ENCODE data around the gene PCOLCE2.

Gene PCOLCE2

DNA sequence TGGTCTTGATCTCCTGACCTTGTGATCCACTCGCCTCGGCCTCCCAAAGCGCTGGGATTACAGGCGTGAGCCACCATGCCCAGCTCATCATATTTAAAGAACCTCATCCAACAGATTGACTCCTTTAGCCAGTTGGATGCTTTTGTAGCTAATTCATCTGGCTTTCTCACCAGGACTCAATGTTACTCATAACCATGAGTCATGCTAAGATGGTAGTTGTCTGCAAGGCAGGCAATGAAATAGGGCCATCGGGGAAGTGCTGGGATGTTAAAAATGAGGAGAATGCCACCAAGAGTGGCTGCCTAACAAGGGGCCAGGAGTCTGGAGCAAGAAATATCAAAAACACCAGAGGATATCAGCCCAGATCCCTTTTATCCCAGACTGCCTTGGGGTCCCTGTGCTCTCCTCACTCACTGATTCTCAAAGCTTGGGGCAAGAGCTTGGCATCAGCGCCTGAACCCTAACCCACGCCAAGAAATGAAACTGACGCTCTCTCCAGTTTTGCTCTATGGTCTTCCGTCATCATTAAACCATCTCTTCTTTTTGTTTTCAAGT lies 7.4 kb upstream of the PCOLCE2 start:
- H2AFZ ChIP-seq (ENCODE audit: low read length) = no peak overlapping the region
- no peak overlapping the region for H3K23ac ChIP-seq (ENCODE audit: low read depth, low read length, poor library complexity)
- no peak overlapping the region for H2BK120ac ChIP-seq (ENCODE audit: low read depth, low read length)
- H3K79me1 ChIP-seq (ENCODE audit: low read depth, low read length) = peaks cover 2% of the 10 kb centered on the region
- no peak overlapping the region for H4K91ac ChIP-seq (ENCODE audit: low read depth, low read length, poor library complexity)
- H2BK5ac ChIP-seq (ENCODE audit: low read length) = no peak overlapping the region
- H2BK12ac ChIP-seq (ENCODE audit: low read length) = no peak overlapping the region
- no peak overlapping the region for H3K27ac ChIP-seq (replicated peaks; ENCODE audit: low read length)
- no peaks in the 10 kb centered on the region for H3K36me3 ChIP-seq (replicated peaks in 1 of 2; ENCODE audit: control insufficient read depth in 2 of 2, insufficient read depth in 2 of 2, low read length in 2 of 2)
- H3K4me2 ChIP-seq (ENCODE audit: insufficient read depth, low read length, poor library complexity, severe bottlenecking) = no peak overlapping the region
- H3K9ac ChIP-seq (ENCODE audit: low read depth, low read length, poor library complexity) = no peak overlapping the region
- no peak overlapping the region for H3K4ac ChIP-seq (ENCODE audit: low read length)
- H3K18ac ChIP-seq (ENCODE audit: low read length) = no peak overlapping the region
- H3K4me1 ChIP-seq (ENCODE audit: control insufficient read depth in 2 of 2, insufficient read depth in 1 of 2, low read depth in 1 of 2, low read length in 2 of 2) = no peaks in the 10 kb centered on the region
- no CpG with 5 or more reads among the region's 9 CpGs for WGBS, 2 donors (ENCODE audit: extremely low coverage in 2 of 2, insufficient read length in 2 of 2, insufficient replicate concordance in 1 of 2)
- H2BK15ac ChIP-seq (ENCODE audit: low read length) = no peak overlapping the region
- H3K14ac ChIP-seq (ENCODE audit: low read length) = no peak overlapping the region
- H4K8ac ChIP-seq (ENCODE audit: low read depth, low read length) = no peak overlapping the region
- peaks cover 0 to 2% of the 10 kb centered on the region in 2 donors for H3K9me3 ChIP-seq (replicated peaks in 1 of 2; ENCODE audit: control insufficient read depth in 2 of 2, insufficient read depth in 1 of 2, low read depth in 1 of 2, low read length in 2 of 2)
- no peak overlapping the region for H2AK5ac ChIP-seq (ENCODE audit: low read depth, low read length)
- no peak overlapping the region for H3K4me3 ChIP-seq (ENCODE audit: low read length in 2 of 2)
- peaks cover 0 to 24% (median 0%) of the 10 kb centered on the region in 3 experiments for H3K27me3 ChIP-seq (ENCODE audit: control insufficient read depth in 3 of 3, insufficient read depth in 3 of 3, low read depth in 1 of 3, low read length in 3 of 3)
- no peak for DNase-seq (ENCODE audit: low spot score)

GRCh38 chr3:142894493-142894892 lies 5.6 kb upstream of the PCOLCE2 start:
- Histone ChIP-seq H3K4ac (ENCODE audit: low read length) (no peak overlapping the region), H3K4me1 (ENCODE audit: control insufficient read depth in 2 of 2, insufficient read depth in 1 of 2, low read depth in 1 of 2, low read length in 2 of 2) (no peaks in the 10 kb centered on the region), H2BK120ac (ENCODE audit: low read depth, low read length) (no peak overlapping the region), H2AK5ac (ENCODE audit: low read depth, low read length) (no peak overlapping the region), H3K23ac (ENCODE audit: low read depth, low read length, poor library complexity) (no peak overlapping the region), H4K91ac (ENCODE audit: low read depth, low read length, poor library complexity) (no peak overlapping the region), H3K4me3 (ENCODE audit: low read length in 2 of 2) (no peak overlapping the region), H2BK5ac (ENCODE audit: low read length) (no peak overlapping the region), H3K18ac (ENCODE audit: low read length) (no peak overlapping the region), H3K27ac (replicated peaks; ENCODE audit: low read length) (no peak overlapping the region), H2BK12ac (ENCODE audit: low read length) (no peak overlapping the region), H2AFZ (ENCODE audit: low read length) (no peak overlapping the region), H3K36me3 (replicated peaks in 1 of 2; ENCODE audit: control insufficient read depth in 2 of 2, insufficient read depth in 2 of 2, low read length in 2 of 2) (no peaks in the 10 kb centered on the region), H3K4me2 (ENCODE audit: insufficient read depth, low read length, poor library complexity, severe bottlenecking) (no peak overlapping the region), H4K8ac (ENCODE audit: low read depth, low read length) (no peak overlapping the region), H3K14ac (ENCODE audit: low read length) (no peak overlapping the region), H2BK15ac (ENCODE audit: low read length) (no peak overlapping the region), H3K79me1 (ENCODE audit: low read depth, low read length) (peaks cover 2% of the 10 kb centered on the region), H3K9ac (ENCODE audit: low read depth, low read length, poor library complexity) (no peak overlapping the region), H3K27me3 (ENCODE audit: control insufficient read depth in 3 of 3, insufficient read depth in 3 of 3, low read depth in 1 of 3, low read length in 3 of 3) (peaks cover 0 to 41% (median 0%) of the 10 kb centered on the region in 3 experiments), H3K9me3 (replicated peaks in 1 of 2; ENCODE audit: control insufficient read depth in 2 of 2, insufficient read depth in 1 of 2, low read depth in 1 of 2, low read length in 2 of 2) (peaks cover 0 to 2% of the 10 kb centered on the region in 2 donors)
- no peak for DNase-seq (ENCODE audit: low spot score)
- no CpG with 5 or more reads among the region's 3 CpGs for WGBS, 2 donors (ENCODE audit: extremely low coverage in 2 of 2, insufficient read length in 2 of 2, insufficient replicate concordance in 1 of 2)

DNA sequence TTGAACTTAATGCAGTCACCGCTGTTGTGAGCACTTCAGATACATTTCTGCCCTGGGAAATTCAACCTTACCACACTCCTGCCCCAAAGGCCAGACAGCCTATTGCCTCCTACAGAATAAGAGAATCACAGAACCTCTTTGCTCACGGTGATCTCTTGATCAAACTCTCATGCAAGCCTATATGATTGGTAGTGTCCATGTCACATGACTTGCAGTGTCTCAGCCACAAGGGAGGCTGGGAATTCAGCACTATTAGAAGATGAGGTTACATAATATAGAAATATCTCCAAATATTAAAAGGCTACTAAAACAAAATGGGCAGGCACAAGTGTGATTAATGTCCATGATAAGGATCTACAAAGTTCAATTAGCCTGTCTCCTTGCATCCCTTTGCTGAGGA lies 3.8 kb upstream of the PCOLCE2 start:
- no peak overlapping the region for H2BK12ac ChIP-seq (ENCODE audit: low read length)
- peaks cover 0 to 50% (median 0%) of the 10 kb centered on the region in 3 experiments for H3K27me3 ChIP-seq (ENCODE audit: control insufficient read depth in 3 of 3, insufficient read depth in 3 of 3, low read depth in 1 of 3, low read length in 3 of 3)
- no CpG with 5 or more reads among the region's 2 CpGs for WGBS, 2 donors (ENCODE audit: extremely low coverage in 2 of 2, insufficient read length in 2 of 2, insufficient replicate concordance in 1 of 2)
- no peak overlapping the region for H2AK5ac ChIP-seq (ENCODE audit: low read depth, low read length)
- H4K8ac ChIP-seq (ENCODE audit: low read depth, low read length) = no peak overlapping the region
- H3K27ac ChIP-seq (replicated peaks; ENCODE audit: low read length) = no peak overlapping the region
- H2AFZ ChIP-seq (ENCODE audit: low read length) = no peak overlapping the region
- no peak overlapping the region for H3K4ac ChIP-seq (ENCODE audit: low read length)
- H3K14ac ChIP-seq (ENCODE audit: low read length) = no peak overlapping the region
- no peaks in the 10 kb centered on the region for H3K36me3 ChIP-seq (replicated peaks in 1 of 2; ENCODE audit: control insufficient read depth in 2 of 2, insufficient read depth in 2 of 2, low read length in 2 of 2)
- H4K91ac ChIP-seq (ENCODE audit: low read depth, low read length, poor library complexity) = no peak overlapping the region
- no peak overlapping the region for H3K4me3 ChIP-seq (ENCODE audit: low read length in 2 of 2)
- no peaks in the 10 kb centered on the region for H3K9me3 ChIP-seq (replicated peaks in 1 of 2; ENCODE audit: control insufficient read depth in 2 of 2, insufficient read depth in 1 of 2, low read depth in 1 of 2, low read length in 2 of 2)
- DNase-seq (ENCODE audit: low spot score) = no peak
- no peak overlapping the region for H3K23ac ChIP-seq (ENCODE audit: low read depth, low read length, poor library complexity)
- H3K18ac ChIP-seq (ENCODE audit: low read length) = no peak overlapping the region
- no peak overlapping the region for H3K4me2 ChIP-seq (ENCODE audit: insufficient read depth, low read length, poor library complexity, severe bottlenecking)
- H2BK5ac ChIP-seq (ENCODE audit: low read length) = no peak overlapping the region
- no peak overlapping the region for H3K9ac ChIP-seq (ENCODE audit: low read depth, low read length, poor library complexity)
- peaks cover under 1% of the 10 kb centered on the region for H3K79me1 ChIP-seq (ENCODE audit: low read depth, low read length)
- no peak overlapping the region for H2BK120ac ChIP-seq (ENCODE audit: low read depth, low read length)
- peaks cover 0 to 4% of the 10 kb centered on the region in 2 donors for H3K4me1 ChIP-seq (ENCODE audit: control insufficient read depth in 2 of 2, insufficient read depth in 1 of 2, low read depth in 1 of 2, low read length in 2 of 2)
- H2BK15ac ChIP-seq (ENCODE audit: low read length) = no peak overlapping the region

GRCh38 chr3:142890592-142890991 lies 1.7 kb upstream of the PCOLCE2 start:
- Histone ChIP-seq H3K4me1 (ENCODE audit: control insufficient read depth in 2 of 2, insufficient read depth in 1 of 2, low read depth in 1 of 2, low read length in 2 of 2) (peaks cover 0 to 4% of the 10 kb centered on the region in 2 donors), H2BK15ac (ENCODE audit: low read length) (no peak overlapping the region), H2AFZ (ENCODE audit: low read length) (no peak overlapping the region), H3K9ac (ENCODE audit: low read depth, low read length, poor library complexity) (no peak overlapping the region), H3K79me1 (ENCODE audit: low read depth, low read length) (no peaks in the 10 kb centered on the region), H3K27ac (replicated peaks; ENCODE audit: low read length) (no peak overlapping the region), H3K27me3 (ENCODE audit: control insufficient read depth in 3 of 3, insufficient read depth in 3 of 3, low read depth in 1 of 3, low read length in 3 of 3) (peaks cover 0 to 69% (median 0%) of the 10 kb centered on the region in 3 experiments), H2BK120ac (ENCODE audit: low read depth, low read length) (no peak overlapping the region), H3K23ac (ENCODE audit: low read depth, low read length, poor library complexity) (no peak overlapping the region), H3K9me3 (replicated peaks in 1 of 2; ENCODE audit: control insufficient read depth in 2 of 2, insufficient read depth in 1 of 2, low read depth in 1 of 2, low read length in 2 of 2) (no peaks in the 10 kb centered on the region), H3K18ac (ENCODE audit: low read length) (no peak overlapping the region), H3K36me3 (replicated peaks in 1 of 2; ENCODE audit: control insufficient read depth in 2 of 2, insufficient read depth in 2 of 2, low read length in 2 of 2) (no peaks in the 10 kb centered on the region), H3K14ac (ENCODE audit: low read length) (no peak overlapping the region), H2AK5ac (ENCODE audit: low read depth, low read length) (no peak overlapping the region), H3K4ac (ENCODE audit: low read length) (no peak overlapping the region), H3K4me3 (ENCODE audit: low read length in 2 of 2) (no peak overlapping the region), H2BK12ac (ENCODE audit: low read length) (no peak overlapping the region), H3K4me2 (ENCODE audit: insufficient read depth, low read length, poor library complexity, severe bottlenecking) (no peak overlapping the region), H2BK5ac (ENCODE audit: low read length) (no peak overlapping the region), H4K8ac (ENCODE audit: low read depth, low read length) (no peak overlapping the region), H4K91ac (ENCODE audit: low read depth, low read length, poor library complexity) (no peak overlapping the region)
- no CpG with 5 or more reads among the region's 2 CpGs for WGBS, 2 donors (ENCODE audit: extremely low coverage in 2 of 2, insufficient read length in 2 of 2, insufficient replicate concordance in 1 of 2)
- DNase-seq (ENCODE audit: low spot score) = no peak
